Measurements from ENCODE around the gene EFNA3. TPM values are rescaled to one million over a fixed set of nuclear protein-coding genes. Genes with fewer than 3 reads are reported as not detected.

The EFNA3 gene
- total and polyA plus RNA-seq, 9 of the 15 experiments (the other 6 are each of a cell fraction or from before 2014, with no cell fraction given): 0.59 to 7.9 (median 4.7) TPM

GRCh38 chr1:155134880-155135414 is 56.3 kb downstream of the EFNA3 start (continued):
- no peak for TF ChIP-seq HDAC3 (IDR thresholded peaks at IDR 0.05; ENCODE audit: borderline replicate concordance, partially characterized antibody)
- peak; percentile 18 for TF ChIP-seq TBP (optimal IDR thresholded peaks at IDR 0.05; ENCODE audit: low read depth, low read length)
- no peak for TF ChIP-seq SMAD1 (IDR thresholded peaks at IDR 0.05; ENCODE audit: low read depth, low read length, partially characterized antibody)
- no peak for TF ChIP-seq TOE1 (IDR thresholded peaks at IDR 0.05; ENCODE audit: borderline replicate concordance)
- no peak for TF ChIP-seq TOE1 (CRISPR knock-in tag; IDR thresholded peaks at IDR 0.05; ENCODE audit: borderline replicate concordance, low read depth)
- no peak for TF ChIP-seq ZNF174 (CRISPR knock-in tag; IDR thresholded peaks at IDR 0.05)
- TF ChIP-seq ZNF830 (CRISPR knock-in tag; IDR thresholded peaks at IDR 0.05): no peak
- peak; percentile 62 for TF ChIP-seq PRDM10 (IDR thresholded peaks at IDR 0.05; ENCODE audit: partially characterized antibody)
- TF ChIP-seq, protein P1, sequence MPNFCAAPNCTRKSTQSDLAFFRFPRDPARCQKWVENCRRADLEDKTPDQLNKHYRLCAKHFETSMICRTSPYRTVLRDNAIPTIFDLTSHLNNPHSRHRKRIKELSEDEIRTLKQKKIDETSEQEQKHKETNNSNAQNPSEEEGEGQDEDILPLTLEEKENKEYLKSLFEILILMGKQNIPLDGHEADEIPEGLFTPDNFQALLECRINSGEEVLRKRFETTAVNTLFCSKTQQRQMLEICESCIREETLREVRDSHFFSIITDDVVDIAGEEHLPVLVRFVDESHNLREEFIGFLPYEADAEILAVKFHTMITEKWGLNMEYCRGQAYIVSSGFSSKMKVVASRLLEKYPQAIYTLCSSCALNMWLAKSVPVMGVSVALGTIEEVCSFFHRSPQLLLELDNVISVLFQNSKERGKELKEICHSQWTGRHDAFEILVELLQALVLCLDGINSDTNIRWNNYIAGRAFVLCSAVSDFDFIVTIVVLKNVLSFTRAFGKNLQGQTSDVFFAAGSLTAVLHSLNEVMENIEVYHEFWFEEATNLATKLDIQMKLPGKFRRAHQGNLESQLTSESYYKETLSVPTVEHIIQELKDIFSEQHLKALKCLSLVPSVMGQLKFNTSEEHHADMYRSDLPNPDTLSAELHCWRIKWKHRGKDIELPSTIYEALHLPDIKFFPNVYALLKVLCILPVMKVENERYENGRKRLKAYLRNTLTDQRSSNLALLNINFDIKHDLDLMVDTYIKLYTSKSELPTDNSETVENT (CRISPR knock-in tag; IDR thresholded peaks at IDR 0.05): no peak
- TF ChIP-seq TAF9B (IDR thresholded peaks at IDR 0.05; ENCODE audit: partially characterized antibody): no peak
- TF ChIP-seq, protein P2, sequence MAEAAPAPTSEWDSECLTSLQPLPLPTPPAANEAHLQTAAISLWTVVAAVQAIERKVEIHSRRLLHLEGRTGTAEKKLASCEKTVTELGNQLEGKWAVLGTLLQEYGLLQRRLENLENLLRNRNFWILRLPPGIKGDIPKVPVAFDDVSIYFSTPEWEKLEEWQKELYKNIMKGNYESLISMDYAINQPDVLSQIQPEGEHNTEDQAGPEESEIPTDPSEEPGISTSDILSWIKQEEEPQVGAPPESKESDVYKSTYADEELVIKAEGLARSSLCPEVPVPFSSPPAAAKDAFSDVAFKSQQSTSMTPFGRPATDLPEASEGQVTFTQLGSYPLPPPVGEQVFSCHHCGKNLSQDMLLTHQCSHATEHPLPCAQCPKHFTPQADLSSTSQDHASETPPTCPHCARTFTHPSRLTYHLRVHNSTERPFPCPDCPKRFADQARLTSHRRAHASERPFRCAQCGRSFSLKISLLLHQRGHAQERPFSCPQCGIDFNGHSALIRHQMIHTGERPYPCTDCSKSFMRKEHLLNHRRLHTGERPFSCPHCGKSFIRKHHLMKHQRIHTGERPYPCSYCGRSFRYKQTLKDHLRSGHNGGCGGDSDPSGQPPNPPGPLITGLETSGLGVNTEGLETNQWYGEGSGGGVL (CRISPR knock-in tag; IDR thresholded peaks at IDR 0.05): no peak
- TF ChIP-seq ARID2 (IDR thresholded peaks at IDR 0.05): no peak
- no peak; the same call in 1 of the 2 replicates for TF ChIP-seq HCFC1 (IDR thresholded peaks at IDR 0.05; ENCODE audit: low read depth, low read length)
- no peak for TF ChIP-seq TCFL5 (CRISPR knock-in tag; conservative IDR thresholded peaks at IDR 0.05)
- TF ChIP-seq MBD1 (CRISPR knock-in tag; IDR thresholded peaks at IDR 0.05): no peak
